GM12892 (cell line): Measurements from ENCODE around the gene CTSK.
A peak's percentile ranks its signal among the peaks of the same experiment; 100 is the strongest.
"Not testable (repeated sequence)": the region's sequence is repeated elsewhere in the genome, so short reads cannot be mapped to it uniquely, and the experiment has no call there.

ENCODE experiments used
- DNase-seq: peaks from one replicate; pipeline ENCODE4 v3.0.0; 2011; ENCODE audit not compliant: insufficient read length
- FAIRE-seq: peaks from 2 replicates; lab custom pipeline; 2011; peaks lifted over from hg19 to GRCh38; lab: Jason Lieb, UNC
- POLR2A ChIP-seq: IDR thresholded peaks from 2 replicates; pipeline ENCODE4 v1.6.1; 2011; ENCODE audit warnings: low read depth, low read length, control low read depth
- POLR2AphosphoS5 ChIP-seq: IDR thresholded peaks from 2 replicates; pipeline ENCODE4 v1.6.1; 2011; ENCODE audit warnings: low read depth, low read length, control low read depth
- TAF1 ChIP-seq: IDR thresholded peaks from 2 replicates; pipeline ENCODE4 v1.6.1; 2011; ENCODE audit warnings: low read depth, mild to moderate bottlenecking, control low read depth, low read length, borderline replicate concordance

Gene CTSK

DNA sequence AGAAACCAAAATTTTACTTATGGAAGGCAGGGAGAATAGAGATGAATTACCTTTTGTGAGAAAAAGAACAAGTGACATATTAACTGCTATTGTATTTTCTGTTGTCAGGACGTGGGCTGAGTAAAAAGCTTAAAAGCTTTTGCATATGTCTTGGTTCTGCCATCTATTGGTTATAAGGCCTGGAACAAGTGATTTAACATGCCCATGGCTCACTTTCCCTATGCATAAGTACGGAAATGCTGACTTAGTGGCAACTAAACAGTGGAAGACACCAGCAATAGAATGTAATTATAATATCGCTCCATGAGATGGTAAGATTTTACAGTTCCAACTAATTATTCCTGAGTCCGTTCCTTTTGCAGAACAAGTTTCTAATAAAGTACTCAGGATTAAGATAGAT is 35.7 kb downstream of the CTSK start:
- TF ChIP-seq POLR2AphosphoS5 (no peak), TAF1 (no peak), POLR2A (no peak)
- no peak for DNase-seq
- FAIRE-seq = no peak

- not testable (repeated sequence) for FAIRE-seq, DNase-seq
Observed at GRCh38 chr1:150767704-150768103, 40.4 kb downstream of the CTSK start.

- FAIRE-seq, DNase-seq: not testable (repeated sequence)
Observed at GRCh38 chr1:150765977-150766301, 42.1 kb downstream of the CTSK start.

DNA sequence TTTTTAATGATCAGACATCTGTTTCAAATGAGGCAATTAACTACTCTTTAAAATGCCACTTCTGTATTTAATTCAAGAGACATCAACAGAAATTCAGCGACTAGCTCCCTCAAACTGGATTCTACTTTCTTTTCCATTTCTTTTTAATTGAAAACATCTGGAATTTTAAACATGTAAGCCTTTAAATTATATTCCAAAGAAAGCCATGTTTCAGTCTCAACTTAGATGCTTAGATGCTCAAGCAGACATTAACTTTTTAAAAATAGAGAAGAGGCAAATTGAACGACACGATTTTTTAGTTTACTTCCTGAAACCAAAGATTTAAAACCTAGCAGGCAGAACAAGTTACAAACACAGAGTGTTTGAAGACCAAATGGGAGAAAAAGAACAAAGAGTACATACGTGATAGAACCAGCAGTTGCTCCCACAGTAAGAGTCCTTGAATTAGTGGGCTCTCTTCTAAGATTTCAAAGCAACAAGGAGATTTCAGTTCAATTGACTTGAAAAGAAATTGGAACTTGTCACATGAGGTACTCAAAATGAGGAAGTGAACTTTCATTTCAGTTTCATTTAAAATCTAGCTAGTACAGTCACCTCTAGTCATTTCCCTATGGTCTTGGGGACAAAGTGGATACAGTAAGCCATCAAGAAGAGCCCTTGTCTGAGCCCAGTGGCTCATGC is 42.6 kb downstream of the CTSK start, which contains the start of gene CTSS:
Gene CTSS, minus strand, starts transcription at position 483 of the 681 bp plus-strand sequence. CDS start 1,015 bp downstream, outside the sequence.
- FAIRE-seq = peak; percentile 92
- no peak for DNase-seq
- TF ChIP-seq POLR2AphosphoS5 = peak; percentile 78
- peak; percentile 64 for TF ChIP-seq POLR2A
- 0 out of 2 replicates have a peak, but pooled peaks have one; percentile 33 for TF ChIP-seq TAF1

DNA sequence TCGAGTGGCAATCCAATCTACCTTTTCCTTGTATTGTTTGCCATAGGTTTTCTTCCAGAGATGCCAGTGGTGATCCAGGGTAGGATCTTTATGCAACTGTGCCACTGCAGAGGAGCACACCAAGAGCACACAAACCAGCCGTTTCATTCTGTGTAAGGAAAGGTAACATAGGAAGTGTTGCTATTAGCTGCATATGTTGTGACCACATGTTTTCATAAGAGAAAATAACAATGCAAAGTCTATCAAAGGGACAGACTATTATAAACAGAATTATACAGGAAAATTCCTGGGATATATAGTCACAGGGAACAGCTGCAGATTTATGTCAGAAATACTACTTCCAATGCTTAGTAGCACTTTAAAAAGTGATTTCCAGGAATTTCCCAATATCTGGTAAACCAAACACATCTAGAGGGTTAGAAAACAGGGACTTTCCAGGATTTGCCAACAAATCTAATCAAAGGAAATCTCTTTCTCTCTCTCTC is 43.4 kb downstream of the CTSK start:
- TF ChIP-seq TAF1 (no peak), POLR2AphosphoS5 (no peak), POLR2A (no peak)
- FAIRE-seq (no peak), DNase-seq (no peak)

DNA sequence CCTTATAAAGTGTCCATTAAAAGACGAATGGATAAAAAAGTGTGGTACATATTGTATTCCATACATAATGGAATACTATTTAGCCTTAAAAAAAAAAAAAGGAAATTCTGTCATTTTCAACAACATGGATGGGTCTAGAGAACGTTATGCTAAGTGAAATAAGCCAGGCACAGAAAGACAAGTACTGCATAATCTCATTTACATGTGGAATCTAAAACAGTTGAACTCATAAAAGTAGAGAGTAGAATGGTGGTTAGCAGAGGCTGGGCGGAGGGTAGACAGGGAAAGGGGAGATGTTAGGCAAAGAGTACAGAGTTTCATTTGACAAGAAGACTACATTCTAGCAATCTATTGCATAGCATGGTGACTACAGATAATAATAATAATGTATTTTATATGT is 45.0 kb downstream of the CTSK start:
- FAIRE-seq = no peak
- no peak for DNase-seq
- TF ChIP-seq TAF1 (no peak), POLR2AphosphoS5 (no peak), POLR2A (no peak)

DNA sequence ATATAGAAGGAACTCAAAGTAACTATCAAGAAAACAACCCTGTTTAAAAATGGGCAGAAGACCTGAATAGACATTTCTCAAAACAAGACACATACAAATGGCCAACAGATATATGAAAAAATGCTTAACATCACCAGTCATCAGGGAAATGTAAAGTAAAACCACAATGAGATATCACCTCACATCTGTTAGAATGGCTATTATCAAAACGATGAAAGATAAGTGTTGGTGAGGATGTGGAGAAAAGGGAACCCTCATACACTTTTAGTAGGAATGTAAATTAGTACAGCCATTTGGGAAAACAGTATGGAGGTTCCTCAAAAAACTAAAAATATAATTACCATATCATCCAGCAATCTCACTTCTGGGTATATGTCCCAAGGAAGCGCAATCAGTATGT is 45.5 kb downstream of the CTSK start:
- DNase-seq (no peak), FAIRE-seq (no peak)
- TF ChIP-seq POLR2A = no peak
- no peak for TF ChIP-seq TAF1
- TF ChIP-seq POLR2AphosphoS5 = no peak

- FAIRE-seq = no peak
- no peak for TF ChIP-seq POLR2A
- TF ChIP-seq TAF1 = no peak
- no peak for TF ChIP-seq POLR2AphosphoS5
- DNase-seq = no peak
Observed at GRCh38 chr1:150761801-150762200, 46.3 kb downstream of the CTSK start.

- DNase-seq = no peak
- no peak for FAIRE-seq
- no peak for TF ChIP-seq POLR2A
- TF ChIP-seq TAF1 = no peak
- TF ChIP-seq POLR2AphosphoS5 = no peak
Observed at GRCh38 chr1:150760013-150760412, 48.0 kb downstream of the CTSK start.

GRCh38 chr1:150753416-150753815 is 54.6 kb downstream of the CTSK start:
- no peak for DNase-seq
- no peak for FAIRE-seq
- TF ChIP-seq TAF1 = no peak
- TF ChIP-seq POLR2A = no peak
- TF ChIP-seq POLR2AphosphoS5 = no peak

DNA sequence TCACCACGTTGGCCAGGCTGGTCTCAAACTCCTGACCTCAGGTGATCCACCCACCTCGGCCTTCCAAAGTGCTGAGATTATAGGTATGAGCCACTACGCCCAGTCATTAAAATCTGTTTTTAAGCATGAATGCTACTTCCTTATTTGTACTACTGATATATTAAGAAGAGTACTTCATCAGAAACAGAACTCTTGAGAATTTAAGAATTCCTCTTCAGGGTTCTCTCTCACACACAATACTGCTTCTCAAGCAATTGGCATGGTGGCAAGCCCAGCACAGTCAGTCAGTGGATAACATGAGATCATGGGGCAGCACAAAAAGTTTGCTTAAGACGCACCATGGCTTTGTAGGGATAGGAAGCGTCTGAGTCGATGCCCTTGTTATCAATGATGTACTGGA is 56.6 kb downstream of the CTSK start:
- TF ChIP-seq TAF1 = no peak
- no peak for TF ChIP-seq POLR2AphosphoS5
- no peak for TF ChIP-seq POLR2A
- no peak for FAIRE-seq
- DNase-seq = no peak

DNA sequence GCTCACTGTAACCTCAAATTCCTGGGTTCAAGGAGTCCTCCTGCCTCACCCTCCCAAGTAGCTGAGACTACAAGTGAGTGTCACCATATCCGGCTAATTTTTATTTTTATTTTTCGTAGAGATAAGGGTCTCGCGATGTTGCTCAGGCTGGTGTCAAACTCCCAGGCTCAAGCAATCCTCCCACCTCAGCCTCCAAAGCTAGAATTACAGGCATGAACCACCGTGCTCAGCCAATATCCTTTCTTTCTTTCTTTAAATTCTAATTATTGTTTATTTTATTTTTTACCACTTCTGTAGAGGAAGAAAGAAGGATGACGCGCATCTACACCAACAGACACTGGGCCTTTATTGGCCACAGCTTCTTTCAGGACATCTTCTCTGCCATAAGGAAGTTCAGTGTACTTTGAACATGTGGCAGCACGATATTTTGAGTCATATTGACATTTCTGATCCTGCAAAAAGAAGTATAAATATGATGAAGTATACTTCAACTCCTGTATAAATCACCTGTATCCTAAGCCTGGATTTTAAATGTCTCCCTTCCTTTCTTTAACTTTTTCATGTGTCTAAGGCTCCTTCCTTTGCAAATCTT is 58.2 kb downstream of the CTSK start:
- no peak for FAIRE-seq
- DNase-seq = no peak
- TF ChIP-seq TAF1 = no peak
- no peak for TF ChIP-seq POLR2A
- TF ChIP-seq POLR2AphosphoS5 = no peak
